Chondrocyte (in vitro differentiated cells): ENCODE results near the gene RFNG. TPM values are rescaled to one million over a fixed set of nuclear protein-coding genes. Genes with fewer than 3 reads are reported as not detected.

Source experiments
- DNase-seq: peaks from one replicate; pipeline ENCODE4 v3.0.0; 2021; ENCODE audit warnings: mixed read lengths, low spot score
- H3K27ac Mint-ChIP-seq: one replicate; pipeline ENCODE4 v1.8.0; 2021; ENCODE audit warnings: mild to moderate bottlenecking, moderate library complexity, mixed read lengths; ENCODE audit not compliant: unreplicated experiment
- H3K27me3 Mint-ChIP-seq: 2 replicates; pipeline ENCODE4 v1.8.0; 2021; ENCODE audit warnings: low read depth, mixed read lengths
- H3K36me3 Mint-ChIP-seq: 2 replicates; pipeline ENCODE4 v1.8.0; 2021; ENCODE audit warnings: low read depth, mixed read lengths
- H3K4me1 Mint-ChIP-seq: 2 replicates; pipeline ENCODE4 v1.8.0; 2021; ENCODE audit warnings: low read depth, mild to moderate bottlenecking, mixed read lengths
- H3K4me3 Mint-ChIP-seq: one replicate; pipeline ENCODE4 v1.8.0; 2021; ENCODE audit warnings: mild to moderate bottlenecking, moderate library complexity, mixed read lengths; ENCODE audit not compliant: unreplicated experiment
- H3K9me3 Mint-ChIP-seq: 2 replicates; pipeline ENCODE4 v1.8.0; 2021; ENCODE audit warnings: low read depth, mixed read lengths
- long read RNA-seq: library from polyadenylated mRNA; stranded (forward); transcript quantifications from one replicate; pipeline ENCODE4 v2.0.0, GENCODE V29; 2021
- total RNA-seq: library from RNA; stranded (reverse); gene quantifications from 3 replicates; pipeline ENCODE4 v1.2.1, GENCODE V29; 2021
- TF ChIP-seq, protein P1 (sequence below): fragments of 200-600 bp; sonication (generic); IDR thresholded peaks from 2 replicates; pipeline ENCODE4 v1.5.0; 2021; ENCODE audit warnings: antibody characterized with exemption, mild to moderate bottlenecking, moderate library complexity

RFNG gene, protein sequence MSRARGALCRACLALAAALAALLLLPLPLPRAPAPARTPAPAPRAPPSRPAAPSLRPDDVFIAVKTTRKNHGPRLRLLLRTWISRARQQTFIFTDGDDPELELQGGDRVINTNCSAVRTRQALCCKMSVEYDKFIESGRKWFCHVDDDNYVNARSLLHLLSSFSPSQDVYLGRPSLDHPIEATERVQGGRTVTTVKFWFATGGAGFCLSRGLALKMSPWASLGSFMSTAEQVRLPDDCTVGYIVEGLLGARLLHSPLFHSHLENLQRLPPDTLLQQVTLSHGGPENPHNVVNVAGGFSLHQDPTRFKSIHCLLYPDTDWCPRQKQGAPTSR
- total RNA-seq, result 29.7 to 47.4 TPM (median 45.2 TPM) in 3 replicates
- long read RNA-seq, transcript RFNG-207 (6 exons, 2,082 nt), result minor isoform, 9 of 115 reads
- long read RNA-seq, transcript RFNG-201 (8 exons, 1,828 nt), result major isoform, 58 of 115 reads
- long read RNA-seq, partial matches to known transcripts, result 17 of 115 reads
- long read RNA-seq, other reads (novel, unspliced or antisense), result 26 of 115 reads

DNA sequence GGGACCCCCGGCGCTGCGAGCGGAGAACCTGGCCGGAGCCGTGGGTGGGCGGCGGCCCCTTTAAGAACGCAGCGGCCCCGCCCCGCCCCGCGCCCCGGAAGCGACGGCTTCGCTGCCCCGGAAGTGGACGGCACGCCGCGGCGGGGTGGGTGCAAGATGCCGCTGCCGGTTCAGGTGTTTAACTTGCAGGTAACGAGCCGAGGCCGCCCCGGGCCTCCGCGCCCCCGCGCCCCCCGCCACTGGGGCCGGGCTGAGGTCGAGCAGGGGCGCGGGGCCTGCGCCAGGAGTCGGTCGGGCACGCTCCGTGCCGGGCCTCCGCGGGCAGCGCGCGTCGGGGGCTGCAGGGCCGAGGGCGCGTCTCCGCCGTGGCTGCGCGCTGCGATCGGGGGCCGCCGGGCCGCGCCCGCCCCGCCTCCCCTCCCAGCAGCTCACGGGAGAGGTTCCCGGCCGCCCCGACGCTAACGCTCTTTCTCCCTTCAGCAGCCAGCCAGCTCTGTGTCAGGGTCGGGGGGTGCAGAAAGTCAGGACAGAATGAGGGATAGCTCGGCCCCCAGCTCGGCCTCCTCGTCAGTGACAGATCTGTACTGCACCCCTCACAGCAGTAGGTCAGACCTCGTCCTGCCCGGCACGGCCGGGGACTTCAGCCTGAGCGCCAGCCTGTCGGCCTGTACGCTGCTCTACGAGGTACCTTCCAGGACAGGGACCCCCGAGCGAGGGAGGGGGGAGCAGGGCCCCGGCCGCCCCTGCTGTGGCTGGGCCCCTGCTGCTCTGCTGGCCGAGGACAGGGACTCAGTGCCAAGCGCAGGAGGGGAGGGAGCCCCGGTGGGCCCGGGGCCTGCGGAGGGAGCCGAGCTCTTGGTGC is at the start of gene RFNG, which contains the start of gene GPS1:
RFNG (minus strand) TSS at position 36 of the 862 bp plus-strand sequence. CDS start 45 bp downstream, outside the sequence.
GPS1 (plus strand) TSS at position 123 of the 862 bp plus-strand sequence; CDS start at position 157, 34 bp downstream.
- Mint-ChIP-seq H3K4me3 (peak within 1 kb of the TSS; percentile 86), H3K36me3 (peaks cover 8% of the 10 kb centered on the region), H3K27ac (peak within 1 kb of the TSS; percentile 80), H3K27me3 (no peaks in the 10 kb centered on the region), H3K9me3 (no peaks in the 10 kb centered on the region), H3K4me1 (peaks cover 17% of the 10 kb centered on the region)
- no peak for DNase-seq
- TF ChIP-seq, protein P1, sequence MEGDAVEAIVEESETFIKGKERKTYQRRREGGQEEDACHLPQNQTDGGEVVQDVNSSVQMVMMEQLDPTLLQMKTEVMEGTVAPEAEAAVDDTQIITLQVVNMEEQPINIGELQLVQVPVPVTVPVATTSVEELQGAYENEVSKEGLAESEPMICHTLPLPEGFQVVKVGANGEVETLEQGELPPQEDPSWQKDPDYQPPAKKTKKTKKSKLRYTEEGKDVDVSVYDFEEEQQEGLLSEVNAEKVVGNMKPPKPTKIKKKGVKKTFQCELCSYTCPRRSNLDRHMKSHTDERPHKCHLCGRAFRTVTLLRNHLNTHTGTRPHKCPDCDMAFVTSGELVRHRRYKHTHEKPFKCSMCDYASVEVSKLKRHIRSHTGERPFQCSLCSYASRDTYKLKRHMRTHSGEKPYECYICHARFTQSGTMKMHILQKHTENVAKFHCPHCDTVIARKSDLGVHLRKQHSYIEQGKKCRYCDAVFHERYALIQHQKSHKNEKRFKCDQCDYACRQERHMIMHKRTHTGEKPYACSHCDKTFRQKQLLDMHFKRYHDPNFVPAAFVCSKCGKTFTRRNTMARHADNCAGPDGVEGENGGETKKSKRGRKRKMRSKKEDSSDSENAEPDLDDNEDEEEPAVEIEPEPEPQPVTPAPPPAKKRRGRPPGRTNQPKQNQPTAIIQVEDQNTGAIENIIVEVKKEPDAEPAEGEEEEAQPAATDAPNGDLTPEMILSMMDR, result no peak

DNA sequence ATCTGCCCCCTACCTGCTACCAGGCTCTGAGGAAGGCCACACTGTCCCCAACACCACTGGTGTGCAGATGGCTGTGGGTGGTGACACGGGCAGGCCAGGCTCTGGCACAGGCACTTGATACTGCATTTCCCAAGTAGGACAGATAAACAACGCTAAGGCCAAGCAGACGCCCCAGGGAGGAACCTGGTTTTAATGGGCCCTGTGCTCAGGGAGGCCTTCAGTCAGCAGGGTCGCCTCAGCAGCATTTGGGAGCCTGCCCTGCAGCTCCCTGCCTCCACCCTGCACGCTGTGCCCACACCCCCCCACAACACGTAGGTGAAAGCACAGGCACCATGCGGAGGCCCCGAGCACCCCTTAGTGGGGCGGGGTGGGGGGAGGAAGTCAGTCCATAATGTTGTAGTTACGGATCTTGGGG is 49.7 kb upstream of the RFNG start:
- TF ChIP-seq, protein P1, result no peak
- Mint-ChIP-seq H3K4me3 (no peak overlapping the region), H3K27me3 (no peaks in the 10 kb centered on the region), H3K36me3 (no peaks in the 10 kb centered on the region), H3K4me1 (peaks cover 18% of the 10 kb centered on the region), H3K27ac (no peak overlapping the region), H3K9me3 (no peaks in the 10 kb centered on the region)
- no peak for DNase-seq

DNA sequence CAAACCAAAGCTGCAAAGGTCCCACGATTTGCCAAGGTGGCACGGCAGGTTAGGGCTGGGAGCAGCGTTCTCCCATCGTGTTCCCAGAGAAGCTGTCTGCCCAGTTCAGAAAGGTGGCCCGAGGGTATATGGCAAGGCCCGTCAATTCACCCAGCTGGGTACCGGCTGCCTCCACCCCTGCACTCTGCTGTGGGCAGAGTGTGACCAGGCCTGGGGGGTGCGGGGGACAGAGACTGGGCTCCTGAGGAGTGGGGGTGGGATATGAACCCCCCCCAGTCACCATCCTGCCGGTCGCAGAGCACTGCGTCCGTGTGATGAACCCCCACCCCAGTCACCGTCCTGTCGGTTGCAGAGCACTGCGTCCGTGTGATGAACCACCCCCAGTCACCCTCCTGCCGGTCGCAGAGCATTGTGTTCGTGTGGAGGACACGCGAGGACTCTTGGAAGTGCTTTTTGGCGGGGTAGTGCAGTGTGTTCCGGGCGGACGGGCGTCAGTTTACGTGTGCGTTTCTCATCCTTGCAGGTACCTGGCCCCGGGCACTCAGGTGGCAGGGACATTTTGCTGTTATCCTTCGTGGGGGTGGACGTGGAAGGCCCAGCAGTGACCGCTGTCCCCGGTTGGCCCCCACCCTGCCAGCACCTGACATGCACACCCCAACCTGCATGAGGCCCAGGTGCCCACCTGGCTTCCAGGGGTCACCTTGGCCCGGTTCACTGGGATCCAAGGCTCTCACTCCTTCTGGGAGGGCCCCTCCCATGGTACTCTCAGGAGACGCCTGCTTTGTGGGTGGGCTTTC is 49.1 kb upstream of the RFNG start:
- peaks cover 20% of the 10 kb centered on the region for H3K4me1 Mint-ChIP-seq
- DNase-seq, result no peak
- H3K27ac Mint-ChIP-seq, result no peak overlapping the region
- H3K4me3 Mint-ChIP-seq, result no peak overlapping the region
- no peaks in the 10 kb centered on the region for H3K27me3 Mint-ChIP-seq
- no peaks in the 10 kb centered on the region for H3K9me3 Mint-ChIP-seq
- TF ChIP-seq, protein P1, result no peak
- H3K36me3 Mint-ChIP-seq, result peaks cover 1% of the 10 kb centered on the region

DNA sequence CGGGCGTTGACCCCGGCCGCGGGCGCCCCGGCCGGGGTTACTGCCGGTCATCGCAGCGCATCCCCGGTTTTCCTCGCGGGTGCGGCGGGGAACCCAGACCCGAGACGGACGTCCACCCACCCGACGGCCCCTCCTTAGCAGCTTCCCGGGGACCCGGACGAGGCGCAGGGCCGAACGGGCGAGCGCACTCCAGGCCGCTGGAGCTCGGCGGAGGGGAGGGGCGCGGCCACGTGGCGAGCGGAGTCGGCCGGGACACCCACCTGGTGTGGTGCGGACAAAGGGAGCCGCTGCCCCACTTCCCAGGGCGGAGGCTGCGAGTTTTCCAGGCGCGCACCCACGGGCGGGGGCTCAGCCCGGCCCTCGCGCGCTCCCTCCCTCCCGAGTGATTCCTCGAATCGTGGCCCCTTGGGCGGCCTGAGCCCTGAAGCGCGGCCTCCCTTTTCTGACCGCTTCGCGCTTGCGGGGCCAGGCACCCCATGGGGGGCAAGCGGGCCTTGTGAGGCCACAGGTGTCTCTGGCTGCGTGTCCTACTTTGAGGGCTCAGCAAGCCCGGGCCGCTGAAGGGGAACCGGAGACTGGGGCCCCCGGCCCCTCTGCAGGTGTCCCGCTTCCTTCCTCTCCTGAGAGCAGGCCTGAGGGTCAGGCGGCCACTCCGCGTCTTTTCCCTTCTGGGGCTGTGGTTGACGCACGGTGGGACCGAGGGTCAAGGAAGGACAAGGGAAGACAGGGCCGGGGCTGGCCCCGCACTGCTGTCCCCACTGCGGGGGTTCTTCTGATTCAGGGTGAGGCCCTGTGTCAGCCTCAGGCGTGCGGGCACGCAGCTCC is 47.5 kb upstream of the RFNG start:
- Mint-ChIP-seq H3K27ac (peak overlapping the region; percentile 78), H3K4me3 (peak overlapping the region; percentile 70)

More for the DNA sequence above, 47.5 kb upstream of the RFNG start:
- DNase-seq, result no peak
- peaks cover 22% of the 10 kb centered on the region for H3K4me1 Mint-ChIP-seq
- H3K27me3 Mint-ChIP-seq, result no peaks in the 10 kb centered on the region
- TF ChIP-seq, protein P1, result no peak
- H3K36me3 Mint-ChIP-seq, result peaks cover 1% of the 10 kb centered on the region
- no peaks in the 10 kb centered on the region for H3K9me3 Mint-ChIP-seq
